Neural progenitor cell (in vitro differentiated cells): ENCODE results near the gene FYN. TPM values are rescaled to one million over a fixed set of nuclear protein-coding genes. Genes with fewer than 3 reads are reported as not detected.
"Not testable (repeated sequence)": the region's sequence is repeated elsewhere in the genome, so short reads cannot be mapped to it uniquely, and the experiment has no call there.

Source experiments
- DNase-seq: peaks from one replicate; pipeline ENCODE4 v3.0.0-alpha.2; 2016; ENCODE audit warnings: low spot score
- H2AFZ ChIP-seq: fragments of 200-600 bp; sonication (generic); replicated peaks from 2 replicates; pipeline ENCODE4 v1.6.1; 2016; ENCODE audit warnings: antibody characterized with exemption
- H3F3A ChIP-seq: fragments of 200-600 bp; sonication (generic); 2 replicates; pipeline ENCODE4 v1.6.1; 2016; ENCODE audit warnings: antibody characterized with exemption, low read depth
- H3K27ac ChIP-seq: fragments of 200-600 bp; sonication (generic); 2 replicates; pipeline ENCODE4 v1.5.1; 2016; ENCODE audit warnings: mild to moderate bottlenecking
- H3K27me3 ChIP-seq: fragments of 200-600 bp; sonication (generic); 2 replicates; pipeline ENCODE4 v1.6.1; 2016; ENCODE audit warnings: mild to moderate bottlenecking, moderate library complexity
- H3K36me3 ChIP-seq: fragments of 200-600 bp; sonication (generic); 2 replicates; pipeline ENCODE4 v1.5.1; 2016
- H3K4me1 ChIP-seq: fragments of 200-600 bp; sonication (generic); 2 replicates; pipeline ENCODE4 v1.6.1; 2016; ENCODE audit warnings: mixed run types
- H3K4me2 ChIP-seq: fragments of 200-600 bp; sonication (generic); 2 replicates; pipeline ENCODE4 v1.6.1; 2016
- H3K4me3 ChIP-seq: fragments of 200-600 bp; sonication (generic); 2 replicates; pipeline ENCODE4 v1.5.1; 2016
- H3K79me2 ChIP-seq: fragments of 200-600 bp; sonication (generic); 2 replicates; pipeline ENCODE4 v1.6.1; 2016; ENCODE audit warnings: low read depth
- H3K9ac ChIP-seq: fragments of 200-600 bp; sonication (generic); 2 replicates; pipeline ENCODE4 v1.6.1; 2016
- H3K9me3 ChIP-seq: fragments of 200-600 bp; sonication (generic); 2 replicates; pipeline ENCODE4 v1.5.1; 2016; ENCODE audit warnings: low read depth
- H4K20me1 ChIP-seq: fragments of 200-600 bp; sonication (generic); 2 replicates; pipeline ENCODE4 v1.6.1; 2016; ENCODE audit warnings: low read depth
- H3K27ac Mint-ChIP-seq: 3 replicates; pipeline ENCODE4 v1.8.0; 2021; ENCODE audit warnings: mixed read lengths
- H3K27me3 Mint-ChIP-seq: 2 replicates; pipeline ENCODE4 v1.8.0; 2022; ENCODE audit warnings: low read depth, mild to moderate bottlenecking, inconsistent platforms, moderate library complexity, mixed read lengths; ENCODE audit not compliant: insufficient read depth
- H3K36me3 Mint-ChIP-seq: 3 replicates; pipeline ENCODE4 v1.8.0; 2021; ENCODE audit warnings: mixed read lengths
- H3K4me1 Mint-ChIP-seq: 3 replicates; pipeline ENCODE4 v1.8.0; 2021; ENCODE audit warnings: mixed read lengths
- H3K4me3 Mint-ChIP-seq: 3 replicates; pipeline ENCODE4 v1.8.0; 2021; ENCODE audit warnings: mild to moderate bottlenecking, moderate library complexity, mixed read lengths
- H3K9me3 Mint-ChIP-seq: 3 replicates; pipeline ENCODE4 v1.8.0; 2020; ENCODE audit warnings: mixed read lengths
- EZH2 ChIP-seq: fragments of 200-600 bp; sonication (generic); IDR thresholded peaks from 2 replicates; pipeline ENCODE4 v1.6.1; 2017; ENCODE audit warnings: antibody characterized with exemption, mild to moderate bottlenecking, moderate library complexity
- EZH2phosphoT487 ChIP-seq: fragments of 200-600 bp; sonication (generic); IDR thresholded peaks from 2 replicates; pipeline ENCODE4 v1.6.1; 2017; ENCODE audit warnings: antibody characterized with exemption
- total RNA-seq: library from RNA; depleted of rRNA; stranded (reverse); fragments of >200 nt; gene quantifications from 2 replicates; pipeline ENCODE4 v1.2.3, GENCODE V29; 2015; ENCODE audit warnings: low replicate concordance
- TF ChIP-seq, protein P1 (sequence below): fragments of 200-600 bp; sonication (generic); IDR thresholded peaks from 2 replicates; pipeline ENCODE4 v1.5.1; 2017; ENCODE audit warnings: antibody characterized with exemption, mild to moderate bottlenecking

Gene FYN
- total RNA-seq, 1 donor from 2014 or later = 167 TPM

DNA sequence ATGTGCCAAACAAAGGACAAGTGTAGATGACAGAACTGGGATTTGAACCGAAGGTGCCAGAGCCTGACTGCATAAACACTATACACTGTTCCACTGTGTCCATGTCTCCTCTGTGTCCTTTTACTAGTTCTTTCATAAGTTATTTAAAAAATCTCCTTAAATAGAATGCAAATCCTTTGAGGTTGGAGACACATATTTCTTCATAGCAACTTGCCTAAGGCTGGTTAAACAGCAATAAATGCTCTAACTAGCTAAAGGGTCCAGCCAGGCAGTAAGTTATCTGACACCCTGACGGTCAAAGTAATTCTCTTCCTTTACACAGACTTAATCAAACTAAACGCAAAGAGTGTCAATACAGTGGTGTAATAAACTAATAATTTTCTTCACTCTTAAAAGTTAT, 191.4 kb downstream of the FYN start:
- H3K27me3 ChIP-seq = no peaks in the 10 kb centered on the region
- no peaks in the 10 kb centered on the region for H3K9me3 ChIP-seq
- Mint-ChIP-seq H3K9me3 (no peaks in the 10 kb centered on the region), H3K27me3 (peaks cover 2% of the 10 kb centered on the region), H3K4me3 (no peak overlapping the region), H3K27ac (no peak overlapping the region), H3K4me1 (peaks cover 84% of the 10 kb centered on the region), H3K36me3 (peaks cover 35% of the 10 kb centered on the region)
- no peaks in the 10 kb centered on the region for H3K79me2 ChIP-seq
- no peaks in the 10 kb centered on the region for H3K36me3 ChIP-seq
- H3K4me2 ChIP-seq = no peak overlapping the region
- H3K9ac ChIP-seq = no peak overlapping the region
- H3K4me3 ChIP-seq = no peak overlapping the region
- no peak overlapping the region for H3K27ac ChIP-seq
- H4K20me1 ChIP-seq = peaks cover 6% of the 10 kb centered on the region
- H3K4me1 ChIP-seq = peaks cover 66% of the 10 kb centered on the region
- TF ChIP-seq EZH2phosphoT487 (no peak), EZH2 (no peak)
- TF ChIP-seq, protein P1, sequence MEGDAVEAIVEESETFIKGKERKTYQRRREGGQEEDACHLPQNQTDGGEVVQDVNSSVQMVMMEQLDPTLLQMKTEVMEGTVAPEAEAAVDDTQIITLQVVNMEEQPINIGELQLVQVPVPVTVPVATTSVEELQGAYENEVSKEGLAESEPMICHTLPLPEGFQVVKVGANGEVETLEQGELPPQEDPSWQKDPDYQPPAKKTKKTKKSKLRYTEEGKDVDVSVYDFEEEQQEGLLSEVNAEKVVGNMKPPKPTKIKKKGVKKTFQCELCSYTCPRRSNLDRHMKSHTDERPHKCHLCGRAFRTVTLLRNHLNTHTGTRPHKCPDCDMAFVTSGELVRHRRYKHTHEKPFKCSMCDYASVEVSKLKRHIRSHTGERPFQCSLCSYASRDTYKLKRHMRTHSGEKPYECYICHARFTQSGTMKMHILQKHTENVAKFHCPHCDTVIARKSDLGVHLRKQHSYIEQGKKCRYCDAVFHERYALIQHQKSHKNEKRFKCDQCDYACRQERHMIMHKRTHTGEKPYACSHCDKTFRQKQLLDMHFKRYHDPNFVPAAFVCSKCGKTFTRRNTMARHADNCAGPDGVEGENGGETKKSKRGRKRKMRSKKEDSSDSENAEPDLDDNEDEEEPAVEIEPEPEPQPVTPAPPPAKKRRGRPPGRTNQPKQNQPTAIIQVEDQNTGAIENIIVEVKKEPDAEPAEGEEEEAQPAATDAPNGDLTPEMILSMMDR = no peak
- H3F3A ChIP-seq = peaks cover 28% of the 10 kb centered on the region
- H2AFZ ChIP-seq = no peak overlapping the region
- no peak for DNase-seq

DNA sequence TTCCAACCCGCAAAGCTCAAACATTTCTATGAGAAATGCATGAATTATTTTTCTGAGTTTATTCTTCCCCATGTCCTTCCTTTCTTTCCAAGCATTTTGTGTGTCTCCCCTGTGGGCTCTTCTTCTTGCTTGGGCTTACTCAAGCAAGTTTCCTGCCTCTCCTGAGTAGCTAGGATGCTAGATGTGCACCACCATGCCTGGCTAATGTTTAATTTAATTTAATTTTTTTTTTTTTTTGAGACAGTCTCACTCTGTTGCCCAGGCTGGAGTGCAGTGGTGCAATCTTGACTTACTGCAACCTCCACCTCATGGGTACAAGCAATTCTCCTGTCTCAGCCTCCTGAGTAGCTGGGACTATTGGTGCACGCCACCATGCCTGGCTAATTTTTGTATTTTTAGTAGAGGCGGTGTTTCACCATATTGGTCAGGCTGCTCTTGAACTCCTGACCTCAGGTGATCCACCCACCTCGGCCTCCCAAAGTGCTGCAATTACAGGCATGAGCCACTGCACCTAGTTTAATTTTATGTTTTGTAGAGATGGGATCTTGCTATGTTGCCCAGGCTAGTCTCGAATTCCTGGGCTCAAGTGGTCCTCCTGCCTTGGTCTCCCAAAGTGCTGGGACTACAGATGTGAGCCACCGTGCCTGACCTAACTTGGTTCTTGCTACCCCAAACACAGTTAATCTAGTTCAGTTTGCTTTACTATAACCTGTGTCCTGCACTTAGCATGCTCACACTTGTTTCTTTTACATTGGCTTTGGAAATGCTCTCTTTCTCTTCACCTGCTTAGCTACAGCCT, 192.2 kb downstream of the FYN start:
- peaks cover 66% of the 10 kb centered on the region for H3K4me1 ChIP-seq
- H3K27me3 Mint-ChIP-seq = not testable (repeated sequence)

DNA sequence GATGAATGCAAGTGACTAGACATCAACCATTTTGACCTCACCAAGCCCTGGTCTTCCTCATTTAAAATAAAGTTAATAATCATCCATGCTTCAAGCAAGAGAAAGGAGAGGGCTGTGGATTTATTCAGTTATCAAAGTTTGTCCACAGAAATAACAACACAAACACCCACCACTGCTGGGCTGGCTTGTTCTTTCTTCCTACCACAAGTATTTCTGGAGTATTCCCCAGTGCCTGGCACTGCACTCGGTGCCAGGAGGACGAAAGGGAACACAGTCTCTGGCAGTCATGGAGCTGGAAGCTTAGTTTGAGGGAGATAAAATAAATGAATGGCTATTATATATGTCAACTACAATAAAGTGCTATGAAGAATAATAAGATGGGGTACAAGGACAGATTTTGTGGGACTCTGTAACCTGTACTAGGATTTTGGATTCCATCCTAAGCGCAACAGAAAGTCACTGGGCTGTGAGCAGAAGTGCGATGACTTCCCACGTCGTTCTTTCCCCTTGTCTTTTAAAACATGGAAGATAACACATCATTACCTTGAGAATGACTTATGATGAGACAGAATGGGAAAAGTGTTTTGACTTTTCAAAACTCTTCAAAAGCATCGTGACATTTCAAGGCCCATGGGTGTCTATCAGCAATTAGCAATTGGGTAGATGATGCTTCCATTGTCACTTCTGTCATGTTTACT, 193.1 kb downstream of the FYN start:
- peaks cover 35% of the 10 kb centered on the region for H3K36me3 Mint-ChIP-seq
- H3K27ac Mint-ChIP-seq = no peak overlapping the region
- peaks cover 27% of the 10 kb centered on the region for H3F3A ChIP-seq
- peaks cover 2% of the 10 kb centered on the region for H3K27me3 Mint-ChIP-seq
- TF ChIP-seq EZH2phosphoT487 (no peak), EZH2 (no peak)
- TF ChIP-seq, protein P1 = no peak
- H3K4me1 ChIP-seq = peaks cover 66% of the 10 kb centered on the region
- no peaks in the 10 kb centered on the region for H3K9me3 Mint-ChIP-seq
- H3K4me2 ChIP-seq = no peak overlapping the region
- no peak overlapping the region for H2AFZ ChIP-seq
- no peaks in the 10 kb centered on the region for H3K27me3 ChIP-seq
- H3K27ac ChIP-seq = no peak overlapping the region
- no peak overlapping the region for H3K9ac ChIP-seq
- no peaks in the 10 kb centered on the region for H3K9me3 ChIP-seq
- no peaks in the 10 kb centered on the region for H4K20me1 ChIP-seq
- H3K4me3 ChIP-seq = no peak overlapping the region
- peaks cover 78% of the 10 kb centered on the region for H3K4me1 Mint-ChIP-seq
- H3K36me3 ChIP-seq = no peaks in the 10 kb centered on the region
- H3K4me3 Mint-ChIP-seq = no peak overlapping the region
- H3K79me2 ChIP-seq = no peaks in the 10 kb centered on the region
- no peak for DNase-seq

More for the DNA sequence above, 192.2 kb downstream of the FYN start:
- not testable (repeated sequence) for H3K4me3 ChIP-seq, H3K36me3 ChIP-seq, H3K9ac ChIP-seq, H3K4me2 ChIP-seq, H3K27ac Mint-ChIP-seq, H2AFZ ChIP-seq, H3K27ac ChIP-seq, H3K27me3 ChIP-seq, H4K20me1 ChIP-seq, H3K4me3 Mint-ChIP-seq, H3K9me3 Mint-ChIP-seq, DNase-seq, H3K9me3 ChIP-seq, H3K79me2 ChIP-seq
- Mint-ChIP-seq H3K36me3 (peaks cover 35% of the 10 kb centered on the region), H3K4me1 (peaks cover 84% of the 10 kb centered on the region)
- peaks cover 28% of the 10 kb centered on the region for H3F3A ChIP-seq
